ENCODE measurements around the gene SLC25A17.
A peak's percentile ranks its signal among the peaks of the same experiment; 100 is the strongest.
"Not testable (repeated sequence)": the region's sequence is repeated elsewhere in the genome, so short reads cannot be mapped to it uniquely, and the experiment has no call there.

Gene SLC25A17, protein sequence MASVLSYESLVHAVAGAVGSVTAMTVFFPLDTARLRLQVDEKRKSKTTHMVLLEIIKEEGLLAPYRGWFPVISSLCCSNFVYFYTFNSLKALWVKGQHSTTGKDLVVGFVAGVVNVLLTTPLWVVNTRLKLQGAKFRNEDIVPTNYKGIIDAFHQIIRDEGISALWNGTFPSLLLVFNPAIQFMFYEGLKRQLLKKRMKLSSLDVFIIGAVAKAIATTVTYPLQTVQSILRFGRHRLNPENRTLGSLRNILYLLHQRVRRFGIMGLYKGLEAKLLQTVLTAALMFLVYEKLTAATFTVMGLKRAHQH

DNA sequence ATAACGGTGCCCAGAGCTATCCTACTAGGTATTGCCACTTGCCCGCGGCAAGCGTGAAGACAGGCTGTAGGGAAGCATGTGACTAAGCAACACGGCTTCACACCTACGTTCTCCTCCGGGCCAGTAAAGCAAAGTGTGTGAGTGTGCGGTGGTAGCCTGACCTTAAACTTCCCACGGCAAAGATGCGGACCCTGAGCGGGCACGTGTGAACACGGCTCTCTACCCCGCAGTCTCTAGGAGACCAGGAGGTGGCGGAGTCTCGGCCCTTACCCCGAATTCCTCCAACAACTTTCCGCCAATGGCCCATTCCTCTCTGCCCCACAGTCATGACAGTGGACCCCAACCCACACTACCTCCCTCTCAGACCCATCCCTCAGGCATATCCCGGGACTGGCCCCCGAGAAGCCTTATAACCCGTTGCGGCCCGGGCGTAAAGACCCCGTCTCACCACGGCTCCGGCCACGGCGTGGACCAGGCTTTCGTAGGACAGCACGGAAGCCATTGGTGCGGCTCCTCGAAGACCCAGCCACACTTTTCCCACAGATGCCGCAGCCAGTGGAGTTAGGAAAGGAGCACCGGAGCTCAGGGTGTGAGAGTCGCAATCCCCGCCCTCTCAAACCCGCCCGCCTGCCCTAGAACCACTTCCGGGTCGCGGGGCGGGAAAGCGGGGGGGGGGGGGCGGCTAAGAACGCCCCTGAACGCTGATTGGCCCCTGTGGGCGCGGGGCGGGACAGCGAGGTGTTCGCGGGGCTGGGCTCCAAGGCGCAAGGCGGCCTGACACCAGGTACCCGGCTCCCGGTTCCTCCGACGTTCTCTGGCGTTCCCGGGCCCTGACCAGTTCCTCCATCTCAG, at the start of gene SLC25A17:
TSS of gene SLC25A17 (minus strand) at position 600 of the 852 bp plus-strand sequence. CDS start at position 502, 98 bp downstream.
- DNase-seq: peak; percentile 82 to 83 (median 82)

DNA sequence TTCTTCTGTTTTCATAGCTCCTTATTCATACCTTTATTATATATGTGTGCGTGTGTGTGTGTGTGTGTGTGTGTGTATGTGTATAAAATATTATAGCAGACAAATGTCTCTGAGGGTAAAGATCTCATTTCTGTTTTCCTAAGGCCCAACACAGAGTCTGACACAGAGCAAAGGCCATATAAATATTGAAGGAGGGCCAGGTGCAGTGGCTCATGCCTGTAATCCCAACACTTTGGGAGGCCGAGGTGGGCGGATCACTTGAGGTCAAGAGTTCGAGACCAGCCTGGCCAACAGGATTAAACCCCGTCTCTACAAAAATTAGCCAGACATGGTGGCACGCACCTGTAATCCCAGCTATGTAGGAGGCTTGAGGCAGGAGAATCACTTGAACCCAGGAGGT, 49.2 kb upstream of the SLC25A17 start:
- DNase-seq: not testable (repeated sequence)

- DNase-seq: no peak
These were observed 48.0 kb upstream of the SLC25A17 start for GRCh38 chr22:40867109-40867508.

- DNase-seq: no peak
These were observed 43.4 kb upstream of the SLC25A17 start for GRCh38 chr22:40862537-40862936.

- DNase-seq: no peak
These were observed 42.9 kb upstream of the SLC25A17 start, which contains the start of gene DNAJB7 for GRCh38 chr22:40862013-40862412. Gene DNAJB7, minus strand, starts transcription at chr22:40862113. Its CDS starts 119 bp downstream, at chr22:40861994.

DNA sequence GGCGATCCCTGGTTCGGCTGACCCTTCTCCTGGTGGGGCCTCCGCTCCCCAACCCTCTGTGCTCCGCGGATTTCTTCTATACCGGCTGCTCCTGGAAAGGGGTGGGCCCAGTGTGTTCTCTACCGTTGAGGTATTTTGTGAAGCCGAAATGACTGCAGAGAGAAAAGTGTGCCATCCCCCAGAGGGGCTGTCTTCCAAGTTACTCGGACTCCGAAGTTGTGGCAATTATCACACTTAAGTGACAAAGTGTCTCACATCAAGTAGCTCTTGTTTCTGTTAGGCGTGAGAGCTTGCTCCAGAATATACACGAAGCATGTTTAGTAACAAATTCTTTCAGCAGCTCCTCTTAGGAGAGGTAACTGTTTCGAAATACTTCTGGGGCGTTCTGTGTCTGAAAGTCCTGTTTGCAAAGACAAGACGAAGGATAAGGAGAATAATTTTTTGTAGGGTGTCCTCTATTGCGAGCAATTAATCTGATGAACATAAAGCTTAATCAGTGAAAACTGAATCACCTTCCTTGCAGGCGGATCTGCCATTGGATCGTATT, 38.2 kb upstream of the SLC25A17 start:
- DNase-seq: no peak

DNA sequence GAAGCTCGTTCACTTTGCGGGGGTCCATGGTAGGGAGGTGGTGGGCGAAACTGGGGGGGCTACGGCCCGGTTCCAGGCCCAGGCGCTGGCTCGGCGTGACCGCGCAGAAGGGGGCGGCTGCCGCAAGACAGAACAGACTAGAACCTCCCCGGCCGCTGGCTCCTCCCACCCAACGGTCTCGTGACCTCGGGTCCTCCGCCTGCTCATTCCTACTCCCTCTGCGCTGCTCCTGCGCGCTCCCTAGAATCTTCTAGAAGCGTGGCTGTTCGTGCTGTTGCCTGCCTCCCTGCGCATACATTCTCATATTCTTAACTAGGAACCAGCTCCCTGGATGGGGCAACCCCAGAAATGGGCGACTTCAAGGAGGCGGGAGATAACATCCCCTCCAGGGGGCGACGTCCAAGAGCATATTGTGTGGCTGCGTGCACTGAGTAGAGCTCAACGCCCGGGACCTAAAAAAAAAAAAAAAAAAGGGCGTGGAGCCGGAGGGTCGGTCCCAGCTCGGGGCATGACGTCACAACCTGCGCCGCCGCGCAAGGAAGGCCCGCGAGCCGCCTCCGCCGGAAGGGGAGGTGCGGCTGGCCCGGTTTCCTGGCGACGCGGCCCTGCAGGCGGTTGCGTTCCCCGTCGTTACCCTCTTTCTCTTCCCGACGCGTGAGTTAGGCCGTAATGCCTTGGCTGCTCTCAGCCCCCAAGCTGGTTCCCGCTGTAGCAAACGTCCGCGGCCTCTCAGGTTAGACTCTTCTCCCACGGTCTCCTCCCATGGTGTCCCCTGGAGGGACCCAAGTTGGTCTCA, 37.6 kb upstream of the SLC25A17 start, which contains the start of the genes ST13 and XPNPEP3:
TSS of gene ST13 (minus strand) at position 127 of the 796 bp plus-strand sequence. CDS start at position 28, 99 bp downstream.
TSS of gene XPNPEP3 (plus strand) at position 636 of the 796 bp plus-strand sequence. CDS start at position 670, 34 bp downstream.
- DNase-seq: peak; percentile 92 to 97 (median 94)

- peak in 1 of 4 experiments; percentile 30 for DNase-seq
These were observed 36.9 kb upstream of the SLC25A17 start for GRCh38 chr22:40855979-40856512.

DNA sequence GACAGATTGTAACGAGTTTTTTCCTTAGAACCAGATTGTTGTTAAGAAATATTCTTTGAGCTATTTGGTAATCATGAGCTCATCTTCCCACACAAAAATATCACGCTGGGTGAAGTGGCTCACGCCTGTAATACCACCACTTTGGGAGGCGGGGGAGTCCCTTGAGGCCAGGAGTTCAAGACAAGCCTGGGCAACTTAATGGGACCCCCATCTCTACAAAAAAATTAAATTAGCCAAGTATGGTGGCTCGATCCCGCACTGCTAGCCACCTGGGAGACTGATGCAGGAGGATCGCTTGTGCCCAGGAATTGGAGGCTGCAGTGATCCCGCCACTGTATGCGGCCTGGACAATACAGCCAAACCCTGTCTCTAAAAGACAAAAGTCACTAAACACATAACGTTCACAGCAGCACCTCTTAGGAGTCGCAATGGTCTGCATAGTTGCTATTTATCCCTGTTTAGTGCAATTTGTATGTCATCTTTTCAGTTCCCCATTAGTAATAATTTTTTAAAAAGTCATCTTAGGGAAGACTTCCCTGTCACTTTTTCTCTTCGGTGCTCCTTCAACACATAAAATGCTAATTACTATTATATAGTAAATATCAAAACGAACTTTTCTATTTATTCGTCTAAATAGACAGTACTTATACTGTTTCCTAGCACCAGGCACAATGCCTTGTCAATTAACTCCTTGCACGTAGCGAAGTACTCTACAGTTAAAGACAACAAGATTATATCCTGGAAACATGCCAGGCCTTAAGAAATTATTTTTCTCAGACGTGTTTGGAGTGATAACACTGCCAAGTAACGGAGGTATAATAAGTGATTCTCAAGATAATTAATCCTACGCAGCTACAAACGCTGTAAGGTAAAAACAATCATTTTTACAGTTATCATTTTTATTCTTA, 36.2 kb upstream of the SLC25A17 start:
- DNase-seq: no peak

DNA sequence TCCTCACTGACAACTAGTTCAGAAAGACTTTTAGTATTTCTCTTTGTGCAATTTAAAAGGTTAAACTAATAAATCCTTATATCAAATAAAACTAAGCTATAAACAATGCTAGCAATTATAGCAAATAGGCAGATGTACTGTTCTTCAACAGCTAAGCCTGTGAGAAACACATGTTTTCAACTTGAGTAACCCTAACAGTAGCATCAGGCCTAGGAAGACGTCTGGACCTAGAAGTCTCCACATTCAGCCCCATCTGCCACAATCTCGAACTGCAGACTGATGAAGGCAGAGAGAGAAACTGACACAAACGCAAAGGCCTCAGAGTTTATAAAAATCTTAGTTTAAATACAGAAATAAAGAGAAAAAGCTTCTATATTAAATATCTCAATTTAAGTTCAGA, 34.8 kb upstream of the SLC25A17 start:
- no peak for DNase-seq

- no peak for DNase-seq
These were observed 34.2 kb upstream of the SLC25A17 start for GRCh38 chr22:40853333-40853732.

DNA sequence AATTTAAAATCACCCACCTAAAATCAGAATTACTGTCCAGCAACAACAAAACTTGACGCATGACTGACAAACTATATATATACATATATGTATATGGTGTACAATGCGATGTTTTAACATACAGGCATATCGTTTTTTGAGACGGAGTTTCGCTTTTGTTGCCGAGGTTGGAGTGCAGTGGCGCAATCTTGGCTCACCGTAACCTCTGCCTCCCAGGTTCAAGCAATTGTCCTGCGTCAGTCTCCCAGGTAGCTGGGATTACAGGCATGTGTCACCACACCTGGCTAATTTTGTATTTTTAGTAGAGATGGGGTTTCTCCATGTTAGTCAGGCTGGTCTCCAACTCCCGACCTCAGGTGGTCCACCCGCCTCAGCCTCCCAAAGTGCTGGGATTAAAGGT, 26.7 kb upstream of the SLC25A17 start:
- not testable (repeated sequence) for DNase-seq

DNA sequence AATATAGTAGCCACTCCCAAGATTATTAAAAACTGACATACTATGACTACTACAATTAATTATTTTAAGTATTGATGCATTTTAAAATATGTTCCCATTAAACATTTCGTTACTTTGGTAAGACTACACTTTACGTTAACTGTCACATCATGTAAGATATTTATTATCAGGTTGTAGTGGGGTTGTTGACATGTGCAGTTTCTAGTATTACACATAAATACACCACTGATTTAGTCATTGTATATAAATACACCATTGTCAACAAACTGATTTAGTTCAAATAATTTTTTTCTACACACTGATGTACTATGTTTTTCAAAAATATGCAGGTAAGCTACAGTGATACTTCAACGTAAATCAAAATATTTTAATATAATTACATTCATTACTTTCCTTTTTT, 25.8 kb upstream of the SLC25A17 start:
- no peak for DNase-seq

DNA sequence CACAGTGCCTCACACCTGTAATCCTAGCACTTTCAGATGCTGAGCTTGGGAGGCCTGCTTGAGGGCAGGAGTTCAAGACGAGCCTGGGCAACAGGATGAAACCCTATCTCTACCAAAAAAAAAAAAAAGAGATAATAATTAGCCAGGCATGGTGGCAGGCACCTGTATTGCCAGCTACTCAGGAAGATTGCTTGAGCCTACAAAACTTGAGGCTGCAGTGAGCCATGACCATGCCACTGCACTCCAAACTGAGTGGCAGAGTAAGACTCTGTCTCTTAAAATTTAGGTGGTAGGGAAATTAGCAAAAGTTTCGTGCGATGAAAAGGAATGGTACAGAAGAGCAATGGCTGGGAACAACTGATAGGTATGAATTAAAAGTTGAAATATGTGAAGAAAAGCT, 19.3 kb upstream of the SLC25A17 start:
- DNase-seq: no peak

- DNase-seq: no peak
These were observed 15.5 kb upstream of the SLC25A17 start for GRCh38 chr22:40834619-40835018.

GRCh38 chr22:40829131-40829530, 10.0 kb upstream of the SLC25A17 start:
- no peak for DNase-seq

GRCh38 chr22:40826984-40827741, 8.0 kb upstream of the SLC25A17 start:
- no peak for DNase-seq

DNA sequence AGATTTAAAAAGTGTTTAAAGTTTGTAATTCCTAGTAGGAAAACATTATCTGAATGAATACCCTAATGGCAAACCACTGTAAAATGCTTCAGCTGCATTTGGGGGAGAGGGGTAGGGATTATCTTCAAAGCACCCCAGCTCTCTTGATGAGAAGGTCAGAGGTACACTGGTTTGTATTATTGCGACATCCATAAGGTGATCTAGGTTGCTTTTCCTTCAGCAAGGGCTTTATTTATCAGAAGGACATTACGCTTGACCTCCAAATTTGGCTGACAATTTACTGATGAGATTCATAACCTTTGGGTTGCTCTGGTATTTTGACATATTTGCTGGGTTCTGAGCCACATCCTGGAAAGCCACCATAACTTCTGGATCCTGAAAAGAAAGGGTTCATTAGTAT, 7.1 kb upstream of the SLC25A17 start:
- DNase-seq: not testable (repeated sequence)

- DNase-seq: no peak
These were observed 4.3 kb upstream of the SLC25A17 start for GRCh38 chr22:40823426-40823825.

DNA sequence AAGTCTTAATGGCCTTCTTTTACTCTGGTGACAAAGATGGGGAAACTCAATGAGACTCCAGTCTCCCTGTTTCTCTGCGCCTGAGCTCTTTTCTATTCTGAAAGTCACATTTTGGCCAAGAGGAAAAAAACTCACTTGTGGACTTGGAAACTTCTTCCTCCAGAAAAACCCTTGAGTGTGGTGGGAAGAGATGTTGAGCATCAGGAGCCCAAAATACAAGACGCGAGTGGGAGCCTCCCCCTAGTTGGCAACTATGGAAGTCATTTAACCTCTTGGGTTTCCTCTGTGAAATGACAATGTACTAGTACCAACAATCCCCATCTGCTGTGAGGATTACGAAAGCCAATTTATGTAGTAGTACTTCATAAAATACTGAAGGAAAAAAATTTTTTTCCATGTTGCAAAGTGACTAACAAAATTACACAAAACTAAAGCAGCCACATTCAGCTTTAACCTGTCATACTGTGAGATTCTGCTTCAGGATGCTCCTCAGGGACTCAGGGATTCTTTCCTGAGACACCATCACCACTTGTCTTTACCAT, 524 bp upstream of the SLC25A17 start:
- no peak for DNase-seq
